H1 (cell line): ENCODE data around the gene UROC1. TPM values are rescaled to one million over a fixed set of nuclear protein-coding genes. Genes with fewer than 3 reads are reported as not detected.

Source experiments
- CTCF ChIA-PET: fragments of 300-600 bp; sonication (Branson Sonifier 250); formaldehyde crosslinking; loops from one replicate; lab custom pipeline; 2021; ENCODE audit not compliant: partially characterized antibody; lab: Charles Lee
- POLR2A ChIA-PET: fragments of 300-600 bp; sonication (Branson Sonifier 250); formaldehyde crosslinking; loops from one replicate; lab custom pipeline; 2021; ENCODE audit warnings: inconsistent platforms; ENCODE audit not compliant: partially characterized antibody; lab: Charles Lee
- DNase-seq, 2 experiments: peaks; one replicate each; pipeline versions ENCODE4 v3.0.0 to v3.0.0-alpha.2; 2010 to 2022; ENCODE audit warnings: low spot score in 2 of 2, low read depth in 1 of 2, mixed read lengths in 1 of 2
- FAIRE-seq: peaks from 2 replicates; lab custom pipeline; 2011; peaks lifted over from hg19 to GRCh38; lab: Jason Lieb, UNC
- H2AFZ ChIP-seq: 2 replicates; pipeline ENCODE4 v1.8.1; 2012; ENCODE audit warnings: low read length, inconsistent platforms
- H2AK5ac ChIP-seq: 2 replicates; pipeline ENCODE4 v1.6.1; 2013; ENCODE audit warnings: low read depth, low read length
- H2BK120ac ChIP-seq: replicated peaks from 2 replicates; pipeline ENCODE3; 2013; ENCODE audit warnings: low read depth, low read length, inconsistent platforms
- H2BK12ac ChIP-seq: 2 replicates; pipeline ENCODE4 v1.6.1; 2013; ENCODE audit warnings: low read depth, low read length
- H2BK15ac ChIP-seq: 2 replicates; pipeline ENCODE4 v1.6.1; 2013; ENCODE audit warnings: low read length
- H2BK20ac ChIP-seq: 2 replicates; pipeline ENCODE4 v1.6.1; 2013; ENCODE audit warnings: low read length
- H2BK5ac ChIP-seq: 2 replicates; pipeline ENCODE4 v1.6.1; 2013; ENCODE audit warnings: low read depth, low read length
- H3K14ac ChIP-seq: 2 replicates; pipeline ENCODE4 v1.6.1; 2013; ENCODE audit warnings: inconsistent platforms; ENCODE audit not compliant: insufficient read length
- H3K18ac ChIP-seq: 2 replicates; pipeline ENCODE4 v1.6.1; 2013; ENCODE audit warnings: low read length; ENCODE audit errors: extremely low read depth
- H3K23ac ChIP-seq: 2 replicates; pipeline ENCODE4 v1.6.1; 2013; ENCODE audit warnings: inconsistent platforms; ENCODE audit not compliant: insufficient read length
- H3K23me2 ChIP-seq: 2 replicates; pipeline ENCODE4 v1.6.1; 2013; ENCODE audit warnings: low read depth, low read length
- H3K27ac ChIP-seq: 2 replicates; pipeline ENCODE4 v1.6.1; 2011; ENCODE audit warnings: low read depth, low read length, inconsistent platforms
- H3K27me3 ChIP-seq, 4 experiments: replicated peaks in 1 of 4; 1 replicate in 1 of 4; 2 replicates in 3 of 4; pipeline versions ENCODE4 v1.6.1 to v1.8.1; 2011 to 2013; ENCODE audit warnings: low read length in 3 of 4, mild to moderate bottlenecking in 3 of 4, inconsistent platforms in 2 of 4, mixed read lengths in 2 of 4, moderate library complexity in 1 of 4; ENCODE audit not compliant: control insufficient read depth in 3 of 4, insufficient read depth in 3 of 4; ENCODE audit errors: extremely low read depth in 1 of 4
- H3K36me3 ChIP-seq, 4 experiments: 2 replicates each; pipeline versions ENCODE4 v1.6.1 to v1.8.1; 2011 to 2013; ENCODE audit warnings: mild to moderate bottlenecking in 4 of 4, low read length in 3 of 4, moderate library complexity in 2 of 4, control low read depth in 1 of 4, inconsistent platforms in 1 of 4; ENCODE audit not compliant: insufficient read depth in 4 of 4, control insufficient read depth in 2 of 4
- H3K4ac ChIP-seq: replicated peaks from 2 replicates; pipeline ENCODE3; 2013; ENCODE audit warnings: low read length, low read depth, mixed read lengths, inconsistent platforms; ENCODE audit not compliant: insufficient read length
- H3K4me1 ChIP-seq, 4 experiments: replicated peaks in 1 of 4; 1 replicate in 1 of 4; 2 replicates in 3 of 4; pipeline versions ENCODE4 v1.6.1 to v1.8.1; 2011 to 2013; ENCODE audit warnings: low read length in 3 of 4, inconsistent platforms in 2 of 4, mixed read lengths in 1 of 4; ENCODE audit not compliant: insufficient read depth in 4 of 4, control insufficient read depth in 3 of 4
- H3K4me2 ChIP-seq, 2 experiments: 2 replicates each; pipeline versions ENCODE4 v1.6.1 to v1.8.1; 2011 to 2013; ENCODE audit warnings: low read depth in 2 of 2, low read length in 2 of 2, control low read depth in 1 of 2, inconsistent platforms in 1 of 2, mild to moderate bottlenecking in 1 of 2; ENCODE audit not compliant: insufficient read depth in 1 of 2
- H3K4me3 ChIP-seq, 4 experiments: fragments of 200-600, 300-600 bp in 1 of 4; sonication (generic), shearing (Covaris generic), sonication (Bioruptor Twin) in 1 of 4; 2 replicates each; pipeline versions ENCODE4 v1.5.1 to v1.8.1; 2011 to 2016; ENCODE audit warnings: low read length in 4 of 4, low read depth in 3 of 4, control low read depth in 2 of 4, inconsistent platforms in 2 of 4, mild to moderate bottlenecking in 2 of 4, mixed read lengths in 1 of 4, moderate library complexity in 1 of 4; ENCODE audit not compliant: insufficient read depth in 2 of 4; ENCODE audit errors: extremely low read depth in 1 of 4
- H3K56ac ChIP-seq: replicated peaks from 2 replicates; pipeline ENCODE3; 2013; ENCODE audit warnings: low read depth, mild to moderate bottlenecking, mixed read lengths, low read length, inconsistent platforms; ENCODE audit not compliant: insufficient read length
- H3K79me1 ChIP-seq: 2 replicates; pipeline ENCODE4 v1.6.1; 2013; ENCODE audit warnings: low read depth, low read length, control low read depth
- H3K79me2 ChIP-seq, 2 experiments: 2 replicates each; pipeline versions ENCODE4 v1.6.1 to v1.8.1; 2012 to 2013; ENCODE audit warnings: low read length in 2 of 2, mild to moderate bottlenecking in 2 of 2, inconsistent platforms in 1 of 2; ENCODE audit not compliant: insufficient read depth in 2 of 2, control insufficient read depth in 1 of 2
- H3K9ac ChIP-seq, 4 experiments: replicated peaks in 1 of 4; 1 replicate in 1 of 4; 2 replicates in 3 of 4; pipeline versions ENCODE4 v1.6.1 to v1.8.1; 2011 to 2013; ENCODE audit warnings: low read depth in 3 of 4, low read length in 3 of 4, control low read depth in 2 of 4, mild to moderate bottlenecking in 2 of 4, moderate library complexity in 2 of 4, inconsistent platforms in 1 of 4; ENCODE audit errors: extremely low read depth in 1 of 4
- H3K9me3 ChIP-seq, 2 experiments: 2 replicates each; pipeline versions ENCODE4 v1.6.1 to v1.8.1; 2012 to 2013; ENCODE audit warnings: mild to moderate bottlenecking in 2 of 2, moderate library complexity in 2 of 2, control low read depth in 1 of 2, inconsistent platforms in 1 of 2, low read depth in 1 of 2, low read length in 1 of 2, mixed read lengths in 1 of 2; ENCODE audit not compliant: insufficient read depth in 2 of 2
- H4K20me1 ChIP-seq, 2 experiments: replicated peaks in 1 of 2; 2 replicates each; pipeline versions ENCODE3 to v1.8.1; 2011 to 2013; ENCODE audit warnings: inconsistent platforms in 2 of 2, low read length in 2 of 2, mild to moderate bottlenecking in 1 of 2; ENCODE audit not compliant: insufficient read depth in 2 of 2, control insufficient read depth in 1 of 2
- H4K5ac ChIP-seq: 2 replicates; pipeline ENCODE4 v1.6.1; 2013; ENCODE audit warnings: low read length, low read depth, mixed read lengths, inconsistent platforms; ENCODE audit not compliant: insufficient read length
- H4K8ac ChIP-seq: 2 replicates; pipeline ENCODE4 v1.8.0; 2013; ENCODE audit warnings: mild to moderate bottlenecking, moderate library complexity, low read length, inconsistent platforms; ENCODE audit not compliant: insufficient read depth; ENCODE audit errors: extremely low read depth
- H4K91ac ChIP-seq: replicated peaks from 2 replicates; pipeline ENCODE3; 2013; ENCODE audit warnings: low read length, mixed read lengths, inconsistent platforms; ENCODE audit not compliant: insufficient read length
- BCL11A ChIP-seq, 2 experiments: IDR thresholded peaks; one replicate each; pipeline ENCODE4 v1.6.1; 2011; ENCODE audit warnings: low read depth in 2 of 2, low read length in 2 of 2, mild to moderate bottlenecking in 2 of 2
- BRCA1 ChIP-seq: IDR thresholded peaks from 2 replicates; pipeline ENCODE4 v1.6.1; 2012; ENCODE audit warnings: low read depth, low read length, improper control_type of control experiment
- CTCF ChIP-seq, 3 experiments: IDR thresholded peaks; 1 replicate in 2 of 3; 2 replicates in 1 of 3; pipeline versions ENCODE4 v1.5.1 to v1.6.1; 2011; ENCODE audit warnings: low read length in 3 of 3, mild to moderate bottlenecking in 3 of 3, inconsistent platforms in 2 of 3, low read depth in 1 of 3, moderate library complexity in 1 of 3; ENCODE audit not compliant: insufficient read depth in 1 of 3; ENCODE audit errors: control extremely low read depth in 1 of 3
- HDAC2 ChIP-seq, 2 experiments: fragments of 300-600 bp in 1 of 2; sonication (generic) in 1 of 2; IDR thresholded peaks; 2 replicates each; pipeline ENCODE4 v1.6.1; 2011 to 2012; ENCODE audit warnings: low read depth in 2 of 2, low read length in 2 of 2, mild to moderate bottlenecking in 2 of 2, moderate library complexity in 2 of 2, borderline replicate concordance in 1 of 2, inconsistent platforms in 1 of 2
- HDAC6 ChIP-seq: IDR thresholded peaks from one replicate; pipeline ENCODE4 v1.7.1; 2012; ENCODE audit warnings: low read depth, mild to moderate bottlenecking, inconsistent platforms, low read length, moderate library complexity
- NRF1 ChIP-seq: IDR thresholded peaks from 2 replicates; pipeline ENCODE4 v1.6.1; 2011; ENCODE audit warnings: mild to moderate bottlenecking, low read depth, low read length, improper control_type of control experiment
- PHF8 ChIP-seq: fragments of 200-600 bp; sonication (generic); conservative IDR thresholded peaks from 2 replicates; pipeline ENCODE4 v1.7.1; 2012; ENCODE audit warnings: low read depth, mild to moderate bottlenecking, inconsistent platforms, low read length, moderate library complexity
- ZNF274 ChIP-seq: IDR thresholded peaks from 2 replicates; pipeline ENCODE4 v1.7.0; 2012; ENCODE audit warnings: low read length, borderline replicate concordance; ENCODE audit errors: extremely low read depth
- WGBS, 2 experiments: shearing (Covaris generic) in 1 of 2; methylation state at CpG; one replicate each; pipeline versions ENCODE4 v1.1.6 to v1.1.7; 2013 to 2015; ENCODE audit warnings: low lambda C conversion rate in 2 of 2, mixed read lengths in 2 of 2, inconsistent platforms in 1 of 2, low coverage in 1 of 2, missing lambda C conversion rate in 1 of 2; ENCODE audit not compliant: insufficient replicate concordance in 2 of 2, insufficient coverage in 1 of 2, insufficient read length in 1 of 2; ENCODE audit errors: extremely low coverage in 1 of 2, missing lambda C conversion rate in 1 of 2; 5-methylcytosine and 5-hydroxymethylcytosine counted together
- polyA plus RNA-seq, 7 experiments: library from polyadenylated mRNA; depleted of rRNA in 3 of 7; stranded (reverse) in 5 of 7; unstranded in 2 of 7; fragments of >200 nt in 5 of 7; fragments of 200-250 nt in 2 of 7; gene quantifications; 1 replicate in 5 of 7; 2 replicates in 1 of 7; 4 replicates in 1 of 7; pipeline versions ENCODE4 v1.2.1 to v1.2.3, GENCODE V29; 2011 to 2013; ENCODE audit warnings: missing spikeins in 2 of 7, mixed read lengths in 2 of 7
- total RNA-seq: library from RNA; stranded (reverse); fragmentation: NEBNext Ultra II Directional; extraction: Animal tissue kit (Norgen Biotek cat#: 25700); gene quantifications from 2 replicates; pipeline ENCODE4 v1.2.1, GENCODE V29; 2021
- TF ChIP-seq, protein P1 (sequence below): IDR thresholded peaks from 2 replicates; pipeline ENCODE4 v1.6.1; 2012; ENCODE audit warnings: inconsistent platforms

UROC1 gene
- total and polyA plus RNA-seq, 2 of the 8 experiments (the other 6 are each of a cell fraction or from before 2014, with no cell fraction given) = 0.03 TPM; not detected in 1

DNA sequence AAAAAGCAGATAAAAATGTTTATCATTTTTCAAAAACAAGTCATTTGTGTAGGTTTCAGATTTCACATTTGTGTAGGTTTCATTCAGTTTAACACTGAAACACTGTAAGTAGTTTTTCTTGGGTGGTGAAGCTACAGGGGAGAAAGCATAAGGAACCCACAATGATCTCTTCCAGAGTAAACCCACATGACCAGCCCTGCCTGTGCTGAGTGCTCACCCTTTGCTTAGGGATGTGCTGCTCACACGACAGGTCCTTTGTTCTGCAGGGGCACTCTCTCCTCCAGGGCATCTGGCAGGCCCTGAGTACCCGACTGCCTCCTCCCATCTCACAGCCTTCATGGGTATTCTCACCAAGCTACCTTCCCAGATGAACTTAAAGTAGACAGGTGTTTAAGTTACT is 70.8 kb downstream of the UROC1 start:
- Histone ChIP-seq H2BK5ac (no peak overlapping the region), H2BK120ac (no peak overlapping the region), H3K27ac (no peak overlapping the region), H3K14ac (no peak overlapping the region), H2AK5ac (no peak overlapping the region), H2BK20ac (no peak overlapping the region), H3K56ac (no peak overlapping the region), H3K18ac (no peak overlapping the region), H3K23ac (no peak overlapping the region), H2BK12ac (no peak overlapping the region), H4K5ac (no peak overlapping the region), H3K79me2 (no peaks in the 10 kb centered on the region; a peak in 1 of 4 replicates), H3K36me3 (peaks cover 0 to 9% (median 5%) of the 10 kb centered on the region in 4 experiments; a peak in 6 of 8 replicates), H3K4ac (no peak overlapping the region), H3K4me3 (no peak overlapping the region), H2AFZ (no peak overlapping the region), H3K9me3 (no peaks in the 10 kb centered on the region), H3K79me1 (peaks cover 3% of the 10 kb centered on the region; the same call in 1 of the 2 replicates), H3K9ac (no peak overlapping the region), H3K4me1 (peaks cover 0 to 9% (median 2%) of the 10 kb centered on the region in 4 experiments; a peak in 3 of 7 replicates), H4K91ac (no peak overlapping the region), H3K4me2 (no peak overlapping the region), H2BK15ac (no peak overlapping the region), H4K8ac (no peak overlapping the region), H4K20me1 (peaks cover 3 to 6% of the 10 kb centered on the region in 2 experiments), H3K27me3 (no peaks in the 10 kb centered on the region), H3K23me2 (0 out of 2 replicates have a peak, but pooled peaks cover 2% of the 10 kb centered on the region)
- CTCF ChIA-PET = interaction anchor here (0.9 to 1.7 kb wide), 5 partner anchors 10 to 927 kb away, joined by 3 read pairs; no protein-coding TSS in a partner anchor
- POLR2A ChIA-PET = interaction anchor here (1.4 to 4.7 kb wide), 3 partner anchors 9 to 98 kb away, joined by 3 to 13 read pairs (median 6); no protein-coding TSS in a partner anchor
- DNase-seq (no peak), FAIRE-seq (no peak)
- TF ChIP-seq HDAC2 (IDR thresholded peaks at IDR 0.05; ENCODE audit: borderline replicate concordance in 1 of 2, low read depth in 2 of 2, low read length in 2 of 2) (no peak), BCL11A (IDR thresholded peaks at IDR 0.05; ENCODE audit: low read depth in 2 of 2, low read length in 2 of 2) (no peak), CTCF (IDR thresholded peaks at IDR 0.05; ENCODE audit: control extremely low read depth in 1 of 3, insufficient read depth in 1 of 3, low read depth in 1 of 3, low read length in 3 of 3) (no peak), HDAC6 (no peak), BRCA1 (no peak), ZNF274 (no peak), PHF8 (no peak), NRF1 (no peak)
- TF ChIP-seq, protein P1, sequence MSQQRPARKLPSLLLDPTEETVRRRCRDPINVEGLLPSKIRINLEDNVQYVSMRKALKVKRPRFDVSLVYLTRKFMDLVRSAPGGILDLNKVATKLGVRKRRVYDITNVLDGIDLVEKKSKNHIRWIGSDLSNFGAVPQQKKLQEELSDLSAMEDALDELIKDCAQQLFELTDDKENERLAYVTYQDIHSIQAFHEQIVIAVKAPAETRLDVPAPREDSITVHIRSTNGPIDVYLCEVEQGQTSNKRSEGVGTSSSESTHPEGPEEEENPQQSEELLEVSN = no peak
- 67% methylated on average over 2 of the region's 2 CpGs; no CpG with 5 or more reads in 1 of the 2 experiments for WGBS, 2 experiments
